OCI-LY1 (cell line): Measurements from ENCODE around the gene PTPRJ.
A peak's percentile ranks its signal among the peaks of the same experiment; 100 is the strongest.

Experiments
- H2AFZ ChIP-seq: fragments of 200-600 bp; sonication (generic), shearing (Covaris generic); 2 replicates; pipeline ENCODE4 v1.6.0; 2014; ENCODE audit warnings: antibody characterized with exemption, mild to moderate bottlenecking, low read length
- H3F3A ChIP-seq: fragments of 200-600 bp; sonication (generic), shearing (Covaris generic); 2 replicates; pipeline ENCODE4 v1.6.0; 2014; ENCODE audit warnings: mild to moderate bottlenecking, antibody characterized with exemption, low read length, moderate library complexity; ENCODE audit not compliant: insufficient read depth
- H3K27ac ChIP-seq: fragments of 200-600 bp; sonication (generic); 2 replicates; pipeline ENCODE4 v1.5.1; 2014; ENCODE audit warnings: low read length, mixed run types, mild to moderate bottlenecking, low read depth; ENCODE audit not compliant: poor library complexity, severe bottlenecking
- H3K27me3 ChIP-seq: fragments of 200-600 bp; sonication (generic); 2 replicates; pipeline ENCODE4 v1.6.0; 2014; ENCODE audit warnings: antibody characterized with exemption, mild to moderate bottlenecking, low read length, moderate library complexity; ENCODE audit not compliant: insufficient read depth
- H3K36me3 ChIP-seq: fragments of 200-600 bp; sonication (generic); 2 replicates; pipeline ENCODE4 v1.6.1; 2014; ENCODE audit warnings: mild to moderate bottlenecking, antibody characterized with exemption, low read length, moderate library complexity, mixed read lengths; ENCODE audit not compliant: insufficient read depth
- H3K4me1 ChIP-seq: fragments of 200-600 bp; sonication (generic); 2 replicates; pipeline ENCODE4 v1.5.1; 2014; ENCODE audit warnings: mild to moderate bottlenecking, low read length, moderate library complexity; ENCODE audit not compliant: insufficient read depth, severe bottlenecking
- H3K4me2 ChIP-seq: fragments of 200-600 bp; sonication (generic), shearing (Covaris generic); 2 replicates; pipeline ENCODE4 v1.6.1; 2014; ENCODE audit warnings: low read length
- H3K4me3 ChIP-seq: fragments of 200-600 bp; sonication (generic); 2 replicates; pipeline ENCODE4 v1.5.1; 2014; ENCODE audit warnings: low read length, low read depth, mild to moderate bottlenecking, mixed read lengths; ENCODE audit not compliant: poor library complexity, severe bottlenecking
- H3K79me2 ChIP-seq: fragments of 200-600 bp; shearing (Covaris generic); 2 replicates; pipeline ENCODE4 v1.6.1; 2016; ENCODE audit warnings: mixed run types, low read length, mixed read lengths; ENCODE audit not compliant: insufficient read depth
- H3K9ac ChIP-seq: fragments of 200-600 bp; sonication (generic), shearing (Covaris generic); 2 replicates; pipeline ENCODE4 v1.6.1; 2014; ENCODE audit warnings: mild to moderate bottlenecking, low read length, mixed read lengths
- H3K9me2 ChIP-seq: fragments of 200-600 bp; sonication (generic), shearing (Covaris generic); 2 replicates; pipeline ENCODE4 v1.6.1; 2014; ENCODE audit warnings: low read depth, mild to moderate bottlenecking, low read length, mixed read lengths
- H3K9me3 ChIP-seq: fragments of 200-600 bp; shearing (Covaris generic); 2 replicates; pipeline ENCODE4 v1.6.1; 2014; ENCODE audit warnings: low read length, mixed read lengths
- H4K20me1 ChIP-seq: fragments of 200-600 bp; sonication (generic), shearing (Covaris generic); 2 replicates; pipeline ENCODE4 v1.6.0; 2016; ENCODE audit warnings: mild to moderate bottlenecking, low read length; ENCODE audit not compliant: insufficient read depth
- EZH2 ChIP-seq: fragments of 200-600 bp; sonication (generic), shearing (Covaris generic); IDR thresholded peaks from 2 replicates; pipeline ENCODE4 v1.8.0; 2017; ENCODE audit warnings: borderline replicate concordance, mixed run types, mild to moderate bottlenecking, antibody characterized with exemption, low read length, moderate library complexity, mixed read lengths
- TF ChIP-seq, protein P1 (sequence below): fragments of 200-600 bp; sonication (generic), shearing (Covaris generic); IDR thresholded peaks from 2 replicates; pipeline ENCODE4 v1.5.1; 2017; ENCODE audit warnings: mild to moderate bottlenecking, antibody characterized with exemption, low read length, moderate library complexity, mixed read lengths

PTPRJ gene

DNA sequence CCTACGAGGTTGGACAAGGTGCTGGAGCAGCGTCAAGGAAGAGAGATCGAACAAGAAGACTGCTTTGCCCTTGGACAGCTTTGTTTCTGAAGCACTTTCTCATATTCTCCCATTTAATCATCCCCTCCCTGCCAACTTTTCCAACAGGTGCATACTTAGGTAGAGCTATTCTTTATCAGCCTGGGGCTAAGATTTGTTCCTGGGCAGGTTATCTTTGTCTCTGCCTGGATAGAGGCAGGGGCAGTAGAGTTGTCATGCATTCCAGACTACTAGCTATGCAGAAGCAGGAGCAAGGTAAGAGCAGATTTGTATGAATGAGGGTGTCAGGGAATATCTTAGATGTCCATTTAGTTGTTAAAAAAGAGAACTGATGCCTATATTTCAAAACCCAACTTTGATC lies 82.3 kb downstream of the PTPRJ start:
- Histone ChIP-seq H3K4me1 (peaks cover 58% of the 10 kb centered on the region), H2AFZ (no peak overlapping the region), H4K20me1 (no peaks in the 10 kb centered on the region), H3K9me3 (no peaks in the 10 kb centered on the region), H3K79me2 (peaks cover 73% of the 10 kb centered on the region), H3K9me2 (no peaks in the 10 kb centered on the region), H3K36me3 (peaks cover 53% of the 10 kb centered on the region), H3F3A (no peaks in the 10 kb centered on the region), H3K9ac (no peak overlapping the region), H3K27ac (peak overlapping the region; percentile 41), H3K4me2 (no peak overlapping the region), H3K4me3 (no peak overlapping the region), H3K27me3 (no peaks in the 10 kb centered on the region)
- TF ChIP-seq, protein P1, sequence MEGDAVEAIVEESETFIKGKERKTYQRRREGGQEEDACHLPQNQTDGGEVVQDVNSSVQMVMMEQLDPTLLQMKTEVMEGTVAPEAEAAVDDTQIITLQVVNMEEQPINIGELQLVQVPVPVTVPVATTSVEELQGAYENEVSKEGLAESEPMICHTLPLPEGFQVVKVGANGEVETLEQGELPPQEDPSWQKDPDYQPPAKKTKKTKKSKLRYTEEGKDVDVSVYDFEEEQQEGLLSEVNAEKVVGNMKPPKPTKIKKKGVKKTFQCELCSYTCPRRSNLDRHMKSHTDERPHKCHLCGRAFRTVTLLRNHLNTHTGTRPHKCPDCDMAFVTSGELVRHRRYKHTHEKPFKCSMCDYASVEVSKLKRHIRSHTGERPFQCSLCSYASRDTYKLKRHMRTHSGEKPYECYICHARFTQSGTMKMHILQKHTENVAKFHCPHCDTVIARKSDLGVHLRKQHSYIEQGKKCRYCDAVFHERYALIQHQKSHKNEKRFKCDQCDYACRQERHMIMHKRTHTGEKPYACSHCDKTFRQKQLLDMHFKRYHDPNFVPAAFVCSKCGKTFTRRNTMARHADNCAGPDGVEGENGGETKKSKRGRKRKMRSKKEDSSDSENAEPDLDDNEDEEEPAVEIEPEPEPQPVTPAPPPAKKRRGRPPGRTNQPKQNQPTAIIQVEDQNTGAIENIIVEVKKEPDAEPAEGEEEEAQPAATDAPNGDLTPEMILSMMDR: no peak
- TF ChIP-seq EZH2: no peak

DNA sequence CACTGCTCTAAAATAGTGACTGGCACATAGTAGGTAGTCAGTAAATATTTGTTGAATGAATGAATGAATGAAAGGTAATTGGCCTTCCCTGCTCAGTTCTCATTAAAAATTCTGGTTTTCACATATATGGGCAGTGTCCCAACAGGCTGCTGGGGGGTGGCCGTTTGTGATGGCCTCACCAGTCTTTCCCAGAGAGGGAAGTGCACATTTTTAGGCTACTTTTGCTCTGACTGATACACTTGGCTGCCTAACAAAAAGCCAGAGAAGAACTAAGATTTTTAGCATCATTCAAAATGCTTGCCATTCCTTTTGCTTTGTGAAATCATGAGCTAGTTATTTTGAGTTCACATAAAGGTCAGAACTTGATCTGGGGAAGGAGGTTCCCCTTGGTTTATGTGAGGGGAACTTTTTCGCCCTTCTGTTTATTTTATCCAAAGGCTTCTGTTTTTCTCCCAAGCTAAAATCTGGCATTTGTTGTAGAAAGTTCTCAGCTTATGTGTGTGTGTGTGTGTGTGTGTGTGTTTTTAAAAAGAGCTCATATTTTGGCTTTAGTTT lies 83.1 kb downstream of the PTPRJ start:
- Histone ChIP-seq H3K9me3 (no peaks in the 10 kb centered on the region), H3K9ac (no peak overlapping the region), H3K36me3 (peaks cover 58% of the 10 kb centered on the region), H3K9me2 (no peaks in the 10 kb centered on the region), H3K4me1 (peaks cover 50% of the 10 kb centered on the region), H3K27me3 (no peaks in the 10 kb centered on the region), H3K4me2 (no peak overlapping the region), H3K79me2 (peaks cover 66% of the 10 kb centered on the region), H4K20me1 (no peaks in the 10 kb centered on the region), H2AFZ (no peak overlapping the region), H3F3A (no peaks in the 10 kb centered on the region), H3K4me3 (no peak overlapping the region), H3K27ac (peak overlapping the region; percentile 64)
- TF ChIP-seq, protein P1: no peak
- no peak for TF ChIP-seq EZH2

DNA sequence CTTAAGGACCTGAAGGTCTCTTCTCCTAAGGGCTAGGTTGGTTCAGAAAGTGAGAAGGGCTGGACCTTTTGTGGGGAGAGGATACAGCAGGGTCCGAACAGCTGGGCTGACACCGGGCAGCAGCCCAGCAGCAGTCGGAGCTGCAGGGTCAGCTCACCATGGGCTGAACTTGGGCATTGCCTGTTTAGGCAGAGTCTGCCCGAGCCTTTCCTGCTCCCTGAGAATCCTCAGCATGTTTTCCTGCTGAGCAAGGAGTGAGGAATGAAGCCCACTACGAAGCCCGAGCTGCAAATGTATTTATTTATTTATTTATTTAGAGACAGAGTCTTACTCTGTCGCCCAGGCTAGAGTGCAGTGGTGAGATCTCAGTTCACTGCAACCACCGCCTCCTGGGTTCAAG lies 83.9 kb downstream of the PTPRJ start:
- H3K9me3 ChIP-seq: no peaks in the 10 kb centered on the region
- peak overlapping the region; percentile 64 for H3K27ac ChIP-seq
- H3F3A ChIP-seq: no peaks in the 10 kb centered on the region
- peaks cover 62% of the 10 kb centered on the region for H3K36me3 ChIP-seq
- H3K9me2 ChIP-seq: no peaks in the 10 kb centered on the region
- H4K20me1 ChIP-seq: no peaks in the 10 kb centered on the region
- no peak for TF ChIP-seq EZH2
- TF ChIP-seq, protein P1: no peak
- no peak overlapping the region for H3K9ac ChIP-seq
- no peak overlapping the region for H3K4me2 ChIP-seq
- no peaks in the 10 kb centered on the region for H3K27me3 ChIP-seq
- H3K4me3 ChIP-seq: no peak overlapping the region
- H3K4me1 ChIP-seq: peaks cover 43% of the 10 kb centered on the region
- H3K79me2 ChIP-seq: peaks cover 60% of the 10 kb centered on the region
- H2AFZ ChIP-seq: no peak overlapping the region
